Measurements from ENCODE around the gene CHCT1. TPM values are rescaled to one million over a fixed set of nuclear protein-coding genes. Genes with fewer than 3 reads are reported as not detected.

The CHCT1 gene
- total and polyA plus RNA-seq, 2 of the 8 experiments (the other 6 are each of a cell fraction or from before 2014, with no cell fraction given): 0.06 TPM; not detected in 1

- H4K5ac ChIP-seq (ENCODE audit: insufficient read length, low read depth, low read length): no peak overlapping the region
- H3K4ac ChIP-seq (replicated peaks; ENCODE audit: insufficient read length, low read depth, low read length): no peak overlapping the region
- H3K4me1 ChIP-seq (replicated peaks in 1 of 4; ENCODE audit: control insufficient read depth in 3 of 4, insufficient read depth in 4 of 4, low read length in 3 of 4): peaks cover 0 to 7% (median 6%) of the 10 kb centered on the region in 4 experiments; a peak in 6 of 7 replicates
- no peak overlapping the region for H2BK5ac ChIP-seq (ENCODE audit: low read depth, low read length)
- CTCF ChIA-PET (ENCODE audit: partially characterized antibody): interaction anchor here (0.6 to 1.3 kb wide), 4 partner anchors 12 to 212 kb away, joined by 3 to 4 read pairs (median 3); no protein-coding TSS in a partner anchor
- no peak overlapping the region for H2BK12ac ChIP-seq (ENCODE audit: low read depth, low read length)
- H3K79me1 ChIP-seq (ENCODE audit: low read depth, low read length): no peaks in the 10 kb centered on the region
- H3K23me2 ChIP-seq (ENCODE audit: low read depth, low read length): peaks cover 3% of the 10 kb centered on the region; the same call in 1 of the 2 replicates
- H3K14ac ChIP-seq (ENCODE audit: insufficient read length): no peak overlapping the region
- no peak overlapping the region for H3K27ac ChIP-seq (ENCODE audit: low read depth, low read length)
- no peak overlapping the region for H2BK15ac ChIP-seq (ENCODE audit: low read length)
- FAIRE-seq (no peak), DNase-seq (ENCODE audit: low read depth in 1 of 2, low spot score in 2 of 2) (no peak)
- POLR2A ChIA-PET (ENCODE audit: partially characterized antibody): interaction anchor here (0.6 to 2.3 kb wide), 2 partner anchors 11 to 194 kb away, joined by 3 to 7 read pairs; no protein-coding TSS in a partner anchor
- H4K91ac ChIP-seq (replicated peaks; ENCODE audit: insufficient read length, low read length): no peak overlapping the region
- H3K79me2 ChIP-seq (ENCODE audit: control insufficient read depth in 1 of 2, insufficient read depth in 2 of 2, low read length in 2 of 2): no peaks in the 10 kb centered on the region
- H3K4me3 ChIP-seq (ENCODE audit: extremely low read depth in 1 of 4, insufficient read depth in 2 of 4, low read depth in 3 of 4, low read length in 4 of 4): no peak overlapping the region
- no peaks in the 10 kb centered on the region for H4K20me1 ChIP-seq (replicated peaks in 1 of 2; ENCODE audit: control insufficient read depth in 1 of 2, insufficient read depth in 2 of 2, low read length in 2 of 2)
- no peak overlapping the region for H2BK20ac ChIP-seq (ENCODE audit: low read length)
- no peak overlapping the region for H2AK5ac ChIP-seq (ENCODE audit: low read depth, low read length)
- 98% methylated on average over 6 of the region's 6 CpGs; no CpG with 5 or more reads in 1 of the 2 experiments for WGBS, 2 experiments (ENCODE audit: extremely low coverage in 1 of 2, insufficient coverage in 1 of 2, insufficient read length in 1 of 2, insufficient replicate concordance in 2 of 2, low coverage in 1 of 2, low lambda C conversion rate in 2 of 2, missing lambda C conversion rate in 1 of 2)
- no peak overlapping the region for H3K9ac ChIP-seq (replicated peaks in 1 of 4; ENCODE audit: extremely low read depth in 1 of 4, low read depth in 3 of 4, low read length in 3 of 4)
- TF ChIP-seq EP300 (IDR thresholded peaks at IDR 0.05; ENCODE audit: borderline replicate concordance in 1 of 2, low read depth in 2 of 2, low read length in 2 of 2) (no peak), POLR2A (IDR thresholded peaks at IDR 0.05; ENCODE audit: control extremely low read depth in 1 of 2, low read depth in 2 of 2, low read length in 2 of 2) (no peak), NANOG (IDR thresholded peaks at IDR 0.05; ENCODE audit: insufficient read depth, low read depth, low read length, poor library complexity, severe bottlenecking) (no peak), SP4 (IDR thresholded peaks at IDR 0.05; ENCODE audit: low read length) (no peak)
- no peaks in the 10 kb centered on the region for H3K36me3 ChIP-seq (ENCODE audit: control insufficient read depth in 2 of 4, insufficient read depth in 4 of 4, low read length in 3 of 4)
- no peak overlapping the region for H3K18ac ChIP-seq (ENCODE audit: extremely low read depth, low read length)
- H3K9me3 ChIP-seq (ENCODE audit: insufficient read depth in 2 of 2, low read depth in 1 of 2, low read length in 1 of 2): no peaks in the 10 kb centered on the region
- no peak overlapping the region for H3K23ac ChIP-seq (ENCODE audit: insufficient read length)
- no peak overlapping the region for H2BK120ac ChIP-seq (replicated peaks; ENCODE audit: low read depth, low read length)
- no peak overlapping the region for H3K56ac ChIP-seq (replicated peaks; ENCODE audit: insufficient read length, low read depth, low read length)
- H3K4me2 ChIP-seq (ENCODE audit: insufficient read depth in 1 of 2, low read depth in 2 of 2, low read length in 2 of 2): no peak overlapping the region
- no peak overlapping the region for H2AFZ ChIP-seq (ENCODE audit: low read length)
- H3K27me3 ChIP-seq (replicated peaks in 1 of 4; ENCODE audit: control insufficient read depth in 3 of 4, extremely low read depth in 1 of 4, insufficient read depth in 3 of 4, low read length in 3 of 4): peaks cover 0 to 11% (median 9%) of the 10 kb centered on the region in 4 experiments; a peak in 4 of 7 replicates
- H4K8ac ChIP-seq (ENCODE audit: extremely low read depth, insufficient read depth, low read length): no peak overlapping the region
These were observed 3.3 kb downstream of the CHCT1 start for GRCh38 chr17:60425626-60426025.

Data from H1 (cell line).